HG03521 (cell line): ENCODE data around the gene WBP11.

Experiments used
- ATAC-seq: cut with Tn5 transposase; IDR thresholded peaks from one replicate; pipeline ENCODE4 v1.9.1; 2021; ENCODE audit warnings: mild to moderate bottlenecking, moderate library complexity; ENCODE audit not compliant: unreplicated experiment

Gene WBP11

GRCh38 chr12:14825256-14825655 is 22.0 kb upstream of the WBP11 start:
- ATAC-seq, result no peak

GRCh38 chr12:14824012-14824634 is 20.8 kb upstream of the WBP11 start:
- no peak for ATAC-seq

- ATAC-seq, result no peak
Observed at GRCh38 chr12:14814014-14814413, 10.7 kb upstream of the WBP11 start, which contains the start of gene SMCO3. Gene SMCO3 (minus strand): TSS chr12:14814182. CDS start chr12:14806680, 7,502 bp downstream.

GRCh38 chr12:14811486-14811885 is 8.2 kb upstream of the WBP11 start:
- ATAC-seq, result no peak

- no peak for ATAC-seq
Observed at GRCh38 chr12:14810953-14811483, 7.7 kb upstream of the WBP11 start.

- no peak for ATAC-seq
Observed at GRCh38 chr12:14810167-14810952, 7.1 kb upstream of the WBP11 start.

GRCh38 chr12:14803830-14804160 is 517 bp upstream of the WBP11 start:
- ATAC-seq, result peak; percentile 3

- ATAC-seq, result no peak
Observed at GRCh38 chr12:14802721-14803010, 612 bp downstream of the WBP11 start.

- ATAC-seq, result no peak
Observed at GRCh38 chr12:14802247-14802646, 1.0 kb downstream of the WBP11 start.

- no peak for ATAC-seq
Observed at GRCh38 chr12:14795028-14795448, 8.2 kb downstream of the WBP11 start.

- ATAC-seq, result no peak
Observed at GRCh38 chr12:14785568-14785967, 17.7 kb downstream of the WBP11 start.

GRCh38 chr12:14784471-14784870 is 18.8 kb downstream of the WBP11 start:
- ATAC-seq, result no peak

GRCh38 chr12:14782756-14783155 is 20.5 kb downstream of the WBP11 start:
- no peak for ATAC-seq

GRCh38 chr12:14781563-14781962 is 21.7 kb downstream of the WBP11 start:
- no peak for ATAC-seq

GRCh38 chr12:14780859-14781258 is 22.4 kb downstream of the WBP11 start:
- no peak for ATAC-seq

GRCh38 chr12:14779834-14780233 is 23.4 kb downstream of the WBP11 start:
- ATAC-seq, result no peak

- ATAC-seq, result no peak
Observed at GRCh38 chr12:14777271-14777670, 26.0 kb downstream of the WBP11 start.

- ATAC-seq, result no peak
Observed at GRCh38 chr12:14776236-14776961, 26.9 kb downstream of the WBP11 start.

- ATAC-seq, result no peak
Observed at GRCh38 chr12:14775636-14775980, 27.7 kb downstream of the WBP11 start.

- no peak for ATAC-seq
Observed at GRCh38 chr12:14774906-14775635, 28.2 kb downstream of the WBP11 start.
